ENCODE results near the gene MRPL24. TPM values are rescaled to one million over a fixed set of nuclear protein-coding genes. Genes with fewer than 3 reads are reported as not detected.

The MRPL24 gene
- total and polyA plus RNA-seq, 9 of the 15 experiments (the other 6 are each of a cell fraction or from before 2014, with no cell fraction given): 74.3 to 267 (median 113) TPM

- TF ChIP-seq NR2C1 (IDR thresholded peaks at IDR 0.05) (peak; percentile 86), NR2C1 (tag; IDR thresholded peaks at IDR 0.05) (peak; percentile 88), TFAP4 (CRISPR knock-in tag; IDR thresholded peaks at IDR 0.05; ENCODE audit: borderline replicate concordance) (0 out of 2 replicates have a peak, but pooled peaks have one; percentile 10), PHF8 (IDR thresholded peaks at IDR 0.05; ENCODE audit: borderline replicate concordance, low read length) (0 out of 2 replicates have a peak, but pooled peaks have one; percentile 12), JUND (IDR thresholded peaks at IDR 0.05; ENCODE audit: borderline replicate concordance, low read depth, low read length) (no peak), JUND (tag; IDR thresholded peaks at IDR 0.05; ENCODE audit: borderline replicate concordance, low read depth, low read length) (no peak), ZNF23 (CRISPR knock-in tag; IDR thresholded peaks at IDR 0.05) (no peak), MAZ (CRISPR knock-in tag; conservative IDR thresholded peaks at IDR 0.05 in 1 of 2, IDR thresholded peaks at IDR 0.05 in 1 of 2) (0 out of 4 replicates have a peak, but pooled peaks of 1 of the 2 experiments have one; percentile 23), RBM14 (IDR thresholded peaks at IDR 0.05; ENCODE audit: borderline replicate concordance, insufficient read depth, low read depth, low read length) (no peak), MEF2D (tag; conservative IDR thresholded peaks at IDR 0.05; ENCODE audit: low read depth) (0 out of 2 replicates have a peak, but pooled peaks have one; percentile 27)
- TF ChIP-seq, protein P1, sequence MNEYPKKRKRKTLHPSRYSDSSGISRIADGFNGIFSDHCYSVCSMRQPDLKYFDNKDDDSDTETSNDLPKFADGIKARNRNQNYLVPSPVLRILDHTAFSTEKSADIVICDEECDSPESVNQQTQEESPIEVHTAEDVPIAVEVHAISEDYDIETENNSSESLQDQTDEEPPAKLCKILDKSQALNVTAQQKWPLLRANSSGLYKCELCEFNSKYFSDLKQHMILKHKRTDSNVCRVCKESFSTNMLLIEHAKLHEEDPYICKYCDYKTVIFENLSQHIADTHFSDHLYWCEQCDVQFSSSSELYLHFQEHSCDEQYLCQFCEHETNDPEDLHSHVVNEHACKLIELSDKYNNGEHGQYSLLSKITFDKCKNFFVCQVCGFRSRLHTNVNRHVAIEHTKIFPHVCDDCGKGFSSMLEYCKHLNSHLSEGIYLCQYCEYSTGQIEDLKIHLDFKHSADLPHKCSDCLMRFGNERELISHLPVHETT (CRISPR knock-in tag; conservative IDR thresholded peaks at IDR 0.05 in 1 of 2, IDR thresholded peaks at IDR 0.05 in 1 of 2): no peak
- TF ChIP-seq, protein P2, sequence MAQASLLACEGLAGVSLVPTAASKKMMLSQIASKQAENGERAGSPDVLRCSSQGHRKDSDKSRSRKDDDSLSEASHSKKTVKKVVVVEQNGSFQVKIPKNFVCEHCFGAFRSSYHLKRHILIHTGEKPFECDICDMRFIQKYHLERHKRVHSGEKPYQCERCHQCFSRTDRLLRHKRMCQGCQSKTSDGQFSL (CRISPR knock-in tag; IDR thresholded peaks at IDR 0.05): no peak
- TF ChIP-seq, protein P2 (tag; IDR thresholded peaks at IDR 0.05): no peak
- TF ChIP-seq, protein P3, sequence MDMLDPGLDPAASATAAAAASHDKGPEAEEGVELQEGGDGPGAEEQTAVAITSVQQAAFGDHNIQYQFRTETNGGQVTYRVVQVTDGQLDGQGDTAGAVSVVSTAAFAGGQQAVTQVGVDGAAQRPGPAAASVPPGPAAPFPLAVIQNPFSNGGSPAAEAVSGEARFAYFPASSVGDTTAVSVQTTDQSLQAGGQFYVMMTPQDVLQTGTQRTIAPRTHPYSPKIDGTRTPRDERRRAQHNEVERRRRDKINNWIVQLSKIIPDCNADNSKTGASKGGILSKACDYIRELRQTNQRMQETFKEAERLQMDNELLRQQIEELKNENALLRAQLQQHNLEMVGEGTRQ (CRISPR knock-in tag; IDR thresholded peaks at IDR 0.05): peak; percentile 73
Observed at GRCh38 chr1:156748670-156749418, 8.0 kb upstream of the MRPL24 start (continued).
